PC-3 (cell line): ENCODE data around the gene CMTM8.

Experiments used
- EZH2 ChIP-seq: fragments of 300-600 bp; sonication (generic); IDR thresholded peaks from one replicate; pipeline ENCODE4 v1.6.1; 2017; ENCODE audit warnings: antibody characterized with exemption, mild to moderate bottlenecking, low read length; ENCODE audit not compliant: unreplicated experiment
- TF ChIP-seq, protein P1 (sequence below): fragments of 300-600 bp; sonication (generic); conservative IDR thresholded peaks from 2 replicates; pipeline ENCODE4 v1.5.1; 2017; ENCODE audit warnings: antibody characterized with exemption, low read depth, mild to moderate bottlenecking, low read length

DNA sequence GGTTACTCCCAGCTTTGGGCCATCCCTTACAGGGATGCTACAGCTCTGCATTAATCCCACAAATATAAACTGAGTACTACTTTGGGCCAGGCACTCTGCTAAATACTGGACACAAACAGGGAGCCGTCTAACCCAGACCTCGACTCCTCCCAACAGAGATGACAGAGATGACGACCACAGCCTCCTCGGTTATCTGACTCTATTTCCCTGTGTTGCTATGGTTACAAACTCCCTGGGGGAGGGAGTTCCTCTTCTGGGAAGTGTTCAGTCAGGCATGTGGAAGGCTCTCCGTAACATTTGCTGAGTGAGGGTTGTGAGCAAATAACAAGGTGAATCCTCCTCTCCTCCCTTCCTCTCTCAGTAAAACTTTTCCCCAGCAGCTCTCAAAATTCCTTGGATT lies 146.5 kb downstream of the CMTM8 start:
- TF ChIP-seq, protein P1, sequence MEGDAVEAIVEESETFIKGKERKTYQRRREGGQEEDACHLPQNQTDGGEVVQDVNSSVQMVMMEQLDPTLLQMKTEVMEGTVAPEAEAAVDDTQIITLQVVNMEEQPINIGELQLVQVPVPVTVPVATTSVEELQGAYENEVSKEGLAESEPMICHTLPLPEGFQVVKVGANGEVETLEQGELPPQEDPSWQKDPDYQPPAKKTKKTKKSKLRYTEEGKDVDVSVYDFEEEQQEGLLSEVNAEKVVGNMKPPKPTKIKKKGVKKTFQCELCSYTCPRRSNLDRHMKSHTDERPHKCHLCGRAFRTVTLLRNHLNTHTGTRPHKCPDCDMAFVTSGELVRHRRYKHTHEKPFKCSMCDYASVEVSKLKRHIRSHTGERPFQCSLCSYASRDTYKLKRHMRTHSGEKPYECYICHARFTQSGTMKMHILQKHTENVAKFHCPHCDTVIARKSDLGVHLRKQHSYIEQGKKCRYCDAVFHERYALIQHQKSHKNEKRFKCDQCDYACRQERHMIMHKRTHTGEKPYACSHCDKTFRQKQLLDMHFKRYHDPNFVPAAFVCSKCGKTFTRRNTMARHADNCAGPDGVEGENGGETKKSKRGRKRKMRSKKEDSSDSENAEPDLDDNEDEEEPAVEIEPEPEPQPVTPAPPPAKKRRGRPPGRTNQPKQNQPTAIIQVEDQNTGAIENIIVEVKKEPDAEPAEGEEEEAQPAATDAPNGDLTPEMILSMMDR, result no peak
- no peak for TF ChIP-seq EZH2
